Measurements from ENCODE around the gene LSM12. TPM values are rescaled to one million over a fixed set of nuclear protein-coding genes. Genes with fewer than 3 reads are reported as not detected.

The LSM12 gene
- total and polyA plus RNA-seq, 2 donors (not counting 3 experiments of a cell fraction or from before 2014, with no cell fraction given) = 36.5 to 68.9 TPM

- H3K9ac ChIP-seq (replicated peaks; ENCODE audit: extremely low read depth, insufficient read depth, low read length) = no peak overlapping the region
- H3K4me1 ChIP-seq (ENCODE audit: control insufficient read depth, extremely low read depth, insufficient read depth, low read length) = peaks cover 9% of the 10 kb centered on the region
- no TSS peak for BruUV-seq (replicated peaks)
- CTCF ChIA-PET = interaction anchor here (3.3 kb wide), 1 partner anchor 70 kb away, joined by 34 read pairs; no protein-coding TSS in a partner anchor
- POLR2A ChIA-PET = no interaction called here
- intact Hi-C loops (cut with micrococcal nuclease) = no loop called here
- no peaks in the 10 kb centered on the region for H3K27me3 ChIP-seq (ENCODE audit: control insufficient read depth in 2 of 2, insufficient read depth in 2 of 2, low read length in 2 of 2)
- H3K27ac ChIP-seq (ENCODE audit: insufficient read depth, low read depth, low read length) = no peak overlapping the region
- H3K36me3 ChIP-seq (ENCODE audit: control insufficient read depth in 2 of 2, extremely low read depth in 1 of 2, insufficient read depth in 2 of 2, low read length in 2 of 2) = peaks cover 4 to 13% of the 10 kb centered on the region in 2 experiments
- peaks cover 73% of the 10 kb centered on the region for H3K79me2 ChIP-seq (ENCODE audit: control insufficient read depth, insufficient read depth, low read length)
- no peak overlapping the region for H3K4me2 ChIP-seq (ENCODE audit: insufficient read depth, low read length)
- no peaks in the 10 kb centered on the region for H3K9me1 ChIP-seq (replicated peaks; ENCODE audit: control insufficient read depth, extremely low read depth, insufficient read depth, low read length)
- no peak for FAIRE-seq
- H3K9me3 ChIP-seq (replicated peaks; ENCODE audit: control insufficient read depth, insufficient read depth, low read length) = no peaks in the 10 kb centered on the region
- DNase-seq (ENCODE audit: low read depth, low spot score) = no peak
- H2AFZ ChIP-seq (ENCODE audit: low read depth, low read length) = no peak overlapping the region
- peaks cover 4% of the 10 kb centered on the region for H4K20me1 ChIP-seq (replicated peaks; ENCODE audit: control insufficient read depth, extremely low read depth, insufficient read depth, low read length)
- TF ChIP-seq JUN (IDR thresholded peaks at IDR 0.05; ENCODE audit: borderline replicate concordance, insufficient read depth, insufficient read length, low read depth) (no peak), CTCF (IDR thresholded peaks at IDR 0.05; ENCODE audit: extremely low read depth in 1 of 2, insufficient read depth in 1 of 2, low read depth in 1 of 2, low read length in 2 of 2) (no peak), GATA2 (IDR thresholded peaks at IDR 0.05; ENCODE audit: insufficient read depth, insufficient read length, low read depth, low read length) (no peak), FOS (IDR thresholded peaks at IDR 0.05; ENCODE audit: borderline replicate concordance, insufficient read depth, low read length) (no peak), POLR2AphosphoS5 (IDR thresholded peaks at IDR 0.05; ENCODE audit: insufficient read depth, low read depth, low read length) (no peak), POLR2A (IDR thresholded peaks at IDR 0.05; ENCODE audit: low read depth, low read length) (no peak), EZH2 (IDR thresholded peaks at IDR 0.05; ENCODE audit: borderline replicate concordance, low read depth, low read length, severe bottlenecking) (no peak), MYC (IDR thresholded peaks at IDR 0.05; ENCODE audit: low read depth, low read length) (no peak), MAX (IDR thresholded peaks at IDR 0.05; ENCODE audit: insufficient read depth, insufficient read length) (no peak)
- H3K4me3 ChIP-seq (replicated peaks in 1 of 3; ENCODE audit: insufficient read depth in 1 of 3, low read depth in 1 of 3, low read length in 3 of 3) = no peak overlapping the region
- dilution Hi-C loops (cut with MboI; ENCODE audit: extremely low pct_ligation_motif_present, low sequenced_read_pairs) = no loop called here
These were observed 21.0 kb downstream of the LSM12 start for GRCh38 chr17:44045486-44045885.
